ENCODE data around the gene CNKSR3.
"Not testable (repeated sequence)": the region's sequence is repeated elsewhere in the genome, so short reads cannot be mapped to it uniquely, and the experiment has no call there.

The CNKSR3 gene

DNA sequence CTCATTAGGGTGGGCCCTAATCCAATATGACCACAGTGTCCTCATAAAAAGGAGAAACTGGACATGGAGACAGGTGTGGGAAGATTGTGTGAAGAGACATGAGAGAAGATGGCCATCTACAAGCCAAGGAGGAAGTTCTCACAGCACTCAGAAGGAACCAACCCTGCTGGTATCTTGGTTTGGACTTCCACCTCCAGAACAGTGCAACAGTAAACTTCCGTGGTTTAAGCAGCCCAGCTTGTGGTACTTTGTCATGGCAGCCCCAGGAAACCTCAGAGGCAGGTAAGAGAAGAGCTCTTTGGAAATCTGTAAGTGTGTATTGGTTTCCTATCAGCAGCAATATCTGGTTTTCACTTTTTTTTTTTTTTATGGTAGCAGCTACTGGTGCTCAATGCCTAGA lies 16.5 kb upstream of the CNKSR3 start:
- no peak for DNase-seq

DNA sequence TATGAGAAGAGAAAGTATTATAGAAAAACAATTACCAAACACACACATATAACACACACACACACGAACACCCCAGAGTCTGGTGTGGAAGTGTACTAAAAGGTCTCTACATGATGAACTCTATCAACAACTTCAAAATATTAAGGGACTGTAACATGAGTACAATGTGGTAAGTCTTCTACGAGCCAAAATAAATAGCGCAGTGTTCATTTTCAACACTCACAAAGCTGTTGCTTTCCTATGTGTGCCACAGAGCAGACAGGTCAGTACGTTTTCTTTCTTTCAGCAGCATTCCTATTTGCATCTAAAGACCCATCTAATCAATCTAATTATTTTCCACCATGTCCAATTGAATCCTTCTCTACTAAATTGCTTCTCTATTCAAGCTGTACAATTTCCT lies 12.1 kb upstream of the CNKSR3 start:
- DNase-seq = no peak

DNA sequence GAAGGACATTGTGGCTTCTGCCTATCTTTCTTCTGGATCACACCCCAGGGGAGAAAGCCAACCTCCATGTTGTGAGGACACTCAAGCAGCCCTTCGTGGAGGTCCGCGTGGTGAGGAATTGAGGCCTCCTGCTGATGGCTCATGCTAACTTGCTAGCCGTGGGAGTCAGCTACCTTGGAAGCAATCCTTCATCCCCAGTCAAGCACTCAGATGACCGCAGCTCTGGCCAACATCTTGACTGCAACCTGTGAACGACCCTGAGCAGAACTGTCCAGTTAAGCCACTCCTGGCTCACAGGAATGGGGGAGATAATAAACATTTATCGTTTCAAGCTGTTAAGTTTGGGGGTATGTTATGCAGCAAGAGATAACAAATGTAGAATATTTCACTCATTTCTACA lies 10.9 kb upstream of the CNKSR3 start:
- DNase-seq = no peak

DNA sequence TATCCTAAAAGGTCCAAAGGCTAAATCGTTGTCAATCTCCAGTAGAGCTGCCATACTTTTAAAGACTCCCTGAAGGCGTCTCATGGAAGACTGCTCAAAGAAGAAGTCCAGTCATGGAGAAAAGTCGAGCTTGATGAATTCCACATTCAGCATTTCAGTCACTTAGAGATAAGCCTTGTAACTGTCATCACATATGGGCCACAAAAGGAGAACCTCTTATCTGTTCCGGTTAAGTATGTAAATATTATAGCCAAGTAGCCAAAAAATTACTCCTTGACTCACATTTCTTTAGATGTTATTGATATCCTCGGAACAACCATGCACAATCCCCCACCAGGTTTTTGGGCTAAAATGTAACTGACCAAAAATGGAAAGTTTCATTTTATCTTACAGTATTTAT lies 9.8 kb upstream of the CNKSR3 start:
- DNase-seq = no peak

DNA sequence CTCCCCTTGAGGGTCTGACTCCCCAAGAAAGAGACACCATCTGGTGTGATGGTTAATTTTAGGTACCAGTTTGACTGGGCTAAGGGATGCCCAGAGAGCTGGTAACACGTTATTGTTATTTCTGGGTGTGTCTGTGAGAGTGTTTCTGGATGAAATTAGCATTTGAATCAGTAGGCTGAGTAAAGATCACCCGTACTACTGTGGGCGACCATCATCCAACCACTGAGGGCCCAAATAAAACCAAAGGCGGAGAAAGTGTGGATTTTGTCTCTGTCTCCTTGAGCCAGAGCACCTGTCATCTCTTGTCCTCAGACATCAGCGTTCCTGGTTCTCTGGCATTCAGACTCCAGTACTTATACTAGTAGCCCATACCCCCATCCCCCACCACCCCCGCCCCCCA lies 7.9 kb upstream of the CNKSR3 start:
- DNase-seq = no peak

DNA sequence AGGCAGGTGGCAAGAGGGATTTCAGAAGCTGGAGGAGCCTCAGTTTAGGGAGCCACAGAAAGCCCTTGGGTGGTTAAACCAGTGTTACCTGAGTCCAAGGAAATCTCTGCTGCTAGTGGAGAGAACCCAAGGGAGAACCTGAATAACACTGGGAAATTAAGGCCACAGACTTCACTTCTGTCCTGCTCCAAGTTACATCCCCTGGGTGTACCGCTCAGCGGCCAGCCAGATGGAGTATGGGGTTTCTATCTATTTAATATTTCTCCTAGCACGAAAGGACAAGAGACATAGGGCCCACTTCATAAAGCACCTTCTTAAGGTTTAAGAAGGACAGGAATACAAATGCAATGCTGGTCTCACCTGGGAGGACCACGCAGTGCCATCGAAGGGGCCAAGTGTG lies 5.8 kb upstream of the CNKSR3 start:
- no peak for DNase-seq

DNA sequence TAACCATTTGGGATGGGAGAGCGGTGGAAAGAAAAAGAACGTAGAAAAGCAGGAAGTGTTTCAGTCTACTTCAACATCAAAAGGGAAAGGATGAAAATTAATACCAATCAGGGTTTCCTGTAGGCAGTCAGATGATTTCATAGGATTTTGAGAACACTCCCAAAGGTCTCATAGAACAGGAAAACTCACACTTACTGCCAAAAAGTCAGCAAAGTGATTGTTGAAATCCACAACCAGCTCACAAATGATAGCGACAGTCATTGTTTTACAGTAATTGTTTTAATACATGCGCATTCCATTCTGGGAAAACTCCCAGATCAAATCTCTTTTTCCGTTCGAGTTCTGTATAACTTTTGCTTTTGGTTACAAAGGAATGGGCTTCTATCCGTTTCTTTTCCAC lies 5.3 kb upstream of the CNKSR3 start:
- DNase-seq = no peak

DNA sequence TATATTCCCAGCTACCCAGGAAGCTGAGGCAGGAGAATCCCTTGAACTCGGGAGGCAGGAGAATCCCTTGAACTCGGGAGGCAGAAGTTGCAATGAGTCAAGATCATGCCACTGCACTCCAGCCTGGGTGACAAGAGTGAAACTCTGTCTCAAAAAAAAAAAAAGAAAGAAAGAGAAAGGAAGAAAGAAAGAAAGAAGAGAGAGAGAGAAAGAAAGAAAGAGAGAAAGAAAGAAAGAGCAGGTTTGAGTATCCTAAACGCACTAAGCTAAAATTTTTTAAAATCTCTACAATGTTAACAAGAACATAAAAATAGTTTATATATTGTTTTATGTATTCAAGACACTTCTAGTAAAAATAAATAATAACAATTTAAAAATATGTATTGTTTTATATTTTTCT lies 4.6 kb upstream of the CNKSR3 start:
- not testable (repeated sequence) for DNase-seq

- DNase-seq = no peak
These were observed 4.0 kb upstream of the CNKSR3 start for GRCh38 chr6:154514481-154514880.

GRCh38 chr6:154513601-154514320 lies 3.3 kb upstream of the CNKSR3 start:
- no peak for DNase-seq

GRCh38 chr6:154512201-154512600 lies 1.7 kb upstream of the CNKSR3 start:
- no peak for DNase-seq

DNA sequence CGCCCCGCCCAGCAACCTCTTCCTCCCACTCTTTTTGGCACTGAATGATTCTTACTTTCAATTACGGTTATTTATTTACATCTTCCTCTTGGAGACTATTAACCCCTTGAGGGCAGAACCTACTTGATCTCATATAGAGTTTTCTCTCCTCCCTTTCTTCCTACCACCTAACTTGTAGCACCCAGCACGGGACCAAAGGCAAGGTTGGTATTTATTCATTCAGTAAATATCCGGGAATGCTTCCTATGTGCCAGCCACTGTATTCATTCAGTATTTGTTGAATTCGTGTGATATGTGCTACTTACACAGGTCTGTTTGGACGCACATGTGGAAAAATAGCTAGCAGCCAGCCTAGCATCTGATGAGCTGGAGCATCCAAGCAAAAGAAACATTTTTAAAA lies 1.3 kb upstream of the CNKSR3 start:
- no peak for DNase-seq

DNA sequence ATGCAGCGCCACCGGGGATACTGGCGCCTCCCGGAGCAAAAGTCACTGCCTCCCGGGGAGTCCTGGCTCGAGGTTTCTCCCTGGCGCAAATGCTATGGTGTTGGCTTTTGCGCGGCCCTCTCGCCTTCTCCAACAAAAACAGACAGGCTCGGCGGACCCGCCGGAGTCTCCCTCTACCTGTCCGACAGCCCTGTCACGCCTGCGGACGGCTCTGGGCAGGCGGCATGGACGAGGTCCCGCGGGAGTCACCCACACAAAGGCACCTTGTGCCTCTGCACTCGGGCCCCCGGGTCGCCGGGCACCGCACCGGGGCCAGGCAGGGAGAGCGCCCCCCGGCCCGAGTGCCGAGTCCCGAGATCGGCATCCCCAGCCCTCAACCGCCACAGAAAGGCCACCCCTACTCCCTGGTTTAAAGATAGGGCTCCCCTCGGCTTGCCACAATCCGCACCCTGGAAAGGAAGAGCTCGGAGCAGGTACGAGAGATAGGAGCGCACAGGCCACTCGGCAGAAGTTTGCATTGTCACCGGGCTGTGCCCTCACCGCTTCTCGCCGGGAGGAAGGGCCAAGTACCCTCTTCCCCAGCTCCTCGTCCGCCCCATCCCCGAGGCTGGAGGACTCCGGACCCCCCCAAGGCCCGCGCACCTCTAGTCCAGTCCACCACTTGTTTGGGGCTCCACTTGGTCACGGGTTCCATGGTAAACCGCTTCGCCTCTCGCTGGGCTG lies 903 bp downstream of the CNKSR3 start:
- DNase-seq = no peak

GRCh38 chr6:154508573-154509375 lies 1.7 kb downstream of the CNKSR3 start:
- DNase-seq = no peak

- no peak for DNase-seq
These were observed 3.2 kb downstream of the CNKSR3 start for GRCh38 chr6:154506991-154507898.

GRCh38 chr6:154506582-154506981 lies 3.9 kb downstream of the CNKSR3 start:
- no peak for DNase-seq

DNA sequence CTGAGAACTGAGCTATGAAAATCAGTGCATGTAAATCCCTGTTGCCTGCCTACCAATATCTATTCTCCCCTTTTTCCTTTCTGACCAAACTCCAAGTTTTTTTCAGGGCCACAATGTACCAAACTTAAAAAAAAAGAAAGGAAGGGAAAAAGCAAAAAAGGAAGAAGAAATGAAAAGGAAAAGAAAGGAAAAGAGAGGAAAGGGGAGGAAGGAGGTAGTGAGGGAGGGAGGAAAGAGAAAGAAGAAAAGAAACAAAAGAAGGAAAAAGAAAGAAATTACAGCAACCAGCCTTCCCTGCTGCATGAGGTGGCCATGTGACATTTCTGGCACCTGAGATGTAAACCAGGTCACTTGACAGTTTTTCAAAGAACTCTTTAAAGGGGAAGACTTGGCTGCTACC lies 4.4 kb downstream of the CNKSR3 start:
- no peak for DNase-seq

GRCh38 chr6:154504865-154505449 lies 5.5 kb downstream of the CNKSR3 start:
- DNase-seq = no peak

DNA sequence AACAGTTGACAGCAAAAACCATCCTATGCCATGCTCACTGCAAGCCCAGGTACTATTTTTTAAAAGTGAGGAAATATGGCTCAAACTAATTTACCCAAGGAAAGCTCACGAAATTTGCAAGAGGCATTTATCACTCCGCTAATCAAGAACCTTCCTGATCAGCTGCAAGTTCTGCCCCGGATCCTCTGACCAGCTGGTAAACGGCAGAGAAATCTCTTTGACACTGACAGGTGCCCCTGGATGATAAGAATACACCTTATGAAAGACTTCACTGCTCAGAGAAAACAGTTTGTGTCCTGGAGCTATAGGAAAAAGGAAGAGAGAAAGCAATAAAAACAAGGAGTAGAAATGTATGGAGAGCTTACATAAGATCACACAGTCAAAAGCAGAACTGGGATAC lies 6.4 kb downstream of the CNKSR3 start:
- DNase-seq = no peak

DNA sequence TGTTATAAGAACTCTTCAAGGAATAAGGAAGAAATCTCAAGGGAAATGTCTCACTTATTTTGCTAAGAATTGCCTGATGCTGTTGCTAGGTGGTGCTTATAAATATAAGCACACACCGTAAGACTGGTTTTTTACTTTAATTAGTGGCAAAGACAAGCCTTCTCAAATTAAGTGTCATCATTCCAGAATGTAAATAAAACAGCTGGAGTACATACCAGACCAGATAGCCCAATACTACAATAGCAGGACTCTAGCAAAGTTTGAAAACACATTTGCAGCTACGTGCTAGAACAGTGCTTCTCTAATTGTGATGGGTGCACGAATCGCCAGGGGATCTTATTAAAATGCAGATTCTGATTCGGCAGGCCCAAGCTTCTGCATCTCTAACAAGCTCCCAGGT lies 6.8 kb downstream of the CNKSR3 start:
- DNase-seq = no peak

DNA sequence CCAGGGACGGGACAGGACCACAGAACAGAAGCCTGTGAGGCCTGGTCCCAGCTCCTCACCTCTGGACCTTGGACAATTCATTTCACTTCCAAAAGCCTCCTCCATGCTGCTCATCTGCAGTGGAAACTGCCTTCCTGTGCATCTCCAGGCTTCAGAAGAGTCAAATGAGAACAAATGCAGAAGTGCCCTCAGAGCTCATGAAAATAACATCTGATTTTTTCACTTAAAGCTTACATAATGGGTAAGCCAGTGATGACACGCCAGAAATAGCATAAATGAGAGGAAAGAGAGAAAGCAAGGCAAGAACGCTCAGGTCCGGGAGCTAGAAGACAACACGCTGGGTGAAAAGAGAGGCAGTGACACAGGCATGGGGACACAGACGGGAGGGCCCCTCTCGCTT lies 7.9 kb downstream of the CNKSR3 start:
- DNase-seq = no peak

DNA sequence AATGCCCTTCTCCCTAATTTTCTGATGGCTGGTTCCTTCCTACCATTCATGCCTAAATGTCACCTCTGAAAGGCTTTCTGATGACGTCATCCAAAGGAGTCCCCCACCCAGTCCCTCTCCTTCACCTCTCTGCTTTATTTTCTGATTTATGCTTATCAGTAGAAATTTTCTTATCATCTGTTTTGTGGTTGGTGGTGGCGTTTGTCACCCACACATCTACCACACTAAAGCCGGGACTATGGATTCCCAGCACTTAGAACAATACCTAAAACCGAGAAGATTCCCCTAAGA lies 9.0 kb downstream of the CNKSR3 start:
- DNase-seq = no peak
